ENCODE results near the gene CHD6. TPM values are rescaled to one million over a fixed set of nuclear protein-coding genes. Genes with fewer than 3 reads are reported as not detected.

Gene CHD6
- total RNA-seq, 1 experiment from 2014 or later, result 26.6 TPM

GRCh38 chr20:41524980-41525613 is 93.1 kb downstream of the CHD6 start:
- Histone ChIP-seq H3K4me3 (replicated peaks in 1 of 2; ENCODE audit: low read depth in 1 of 2, low read length in 2 of 2) (no peak overlapping the region), H4K20me1 (ENCODE audit: insufficient read depth) (no peaks in the 10 kb centered on the region), H3K79me2 (ENCODE audit: insufficient read depth, low read length) (no peaks in the 10 kb centered on the region), H3K9me2 (ENCODE audit: insufficient read depth) (no peaks in the 10 kb centered on the region), H3K4me2 (ENCODE audit: low read length) (no peak overlapping the region), H2AFZ (ENCODE audit: low read depth, low read length, poor library complexity, severe bottlenecking) (no peak overlapping the region), H3K4me1 (ENCODE audit: control insufficient read depth in 1 of 2, insufficient read depth in 2 of 2, low read length in 2 of 2) (0 out of 4 replicates have a peak, but pooled peaks cover 0 to 2% of the 10 kb centered on the region in 2 experiments), H3K27ac (ENCODE audit: low read depth, low read length) (no peak overlapping the region), H3K36me3 (ENCODE audit: control insufficient read depth in 1 of 2, insufficient read depth in 2 of 2, low read length in 2 of 2) (no peaks in the 10 kb centered on the region), H3K9ac (ENCODE audit: low read length) (no peak overlapping the region), H3K9me3 (ENCODE audit: control insufficient read depth in 1 of 2, insufficient read depth in 1 of 2, low read depth in 1 of 2, low read length in 2 of 2) (no peaks in the 10 kb centered on the region), H3K27me3 (ENCODE audit: insufficient read depth, low read length) (no peaks in the 10 kb centered on the region)
- ChIA-PET POLR2A (no interaction called here), CTCF (no interaction called here), RAD21 (ENCODE audit: low non-redundant PET in 1 of 2, low total read pairs in 2 of 2, uncharacterized antibody in 2 of 2, unreplicated experiment in 2 of 2) (no interaction called here)
- no peak for DNase-seq (ENCODE audit: low read depth, low spot score)
- TF ChIP-seq YY1 (IDR thresholded peaks at IDR 0.05; ENCODE audit: extremely low read depth, insufficient replicate concordance, low read depth, low read length) (no peak), CEBPB (IDR thresholded peaks at IDR 0.05; ENCODE audit: low read depth) (no peak), SRF (IDR thresholded peaks at IDR 0.05; ENCODE audit: low read depth) (no peak), JUND (IDR thresholded peaks at IDR 0.05) (no peak), SP1 (IDR thresholded peaks at IDR 0.05; ENCODE audit: low read depth) (no peak), SIN3A (IDR thresholded peaks at IDR 0.05; ENCODE audit: low read depth) (no peak), MAX (IDR thresholded peaks at IDR 0.05) (no peak), CBX3 (IDR thresholded peaks at IDR 0.05; ENCODE audit: low read depth) (no peak), EZH2phosphoT487 (IDR thresholded peaks at IDR 0.05; ENCODE audit: borderline replicate concordance) (no peak), ELF1 (IDR thresholded peaks at IDR 0.05; ENCODE audit: borderline replicate concordance, low read depth) (no peak), POLR2AphosphoS5 (IDR thresholded peaks at IDR 0.05; ENCODE audit: low read depth, low read length) (no peak), CTCF (IDR thresholded peaks at IDR 0.05 in 2 of 3, conservative IDR thresholded peaks at IDR 0.05 in 1 of 3; ENCODE audit: borderline replicate concordance in 1 of 3, insufficient read depth in 1 of 3, low read depth in 2 of 3, low read length in 2 of 3) (no peak), TCF7L2 (IDR thresholded peaks at IDR 0.05; ENCODE audit: borderline replicate concordance, extremely low read depth, insufficient read depth, insufficient read length) (no peak), POLR2A (IDR thresholded peaks at IDR 0.05; ENCODE audit: borderline replicate concordance, extremely low read depth, insufficient read depth, insufficient read length) (no peak), ZFX (IDR thresholded peaks at IDR 0.05) (no peak), FOSL1 (IDR thresholded peaks at IDR 0.05; ENCODE audit: low read depth) (no peak), RAD21 (IDR thresholded peaks at IDR 0.05; ENCODE audit: low read depth) (no peak), EGR1 (IDR thresholded peaks at IDR 0.05; ENCODE audit: low read depth) (no peak), EZH2 (IDR thresholded peaks at IDR 0.05) (no peak)
- TF ChIP-seq, protein P1, sequence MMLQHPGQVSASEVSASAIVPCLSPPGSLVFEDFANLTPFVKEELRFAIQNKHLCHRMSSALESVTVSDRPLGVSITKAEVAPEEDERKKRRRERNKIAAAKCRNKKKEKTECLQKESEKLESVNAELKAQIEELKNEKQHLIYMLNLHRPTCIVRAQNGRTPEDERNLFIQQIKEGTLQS (IDR thresholded peaks at IDR 0.05), result no peak
- ATAC-seq, result no peak
- intact Hi-C loops (cut with micrococcal nuclease), result loop anchor here (5.0 kb wide), 1 partner anchor 47 kb away; no protein-coding TSS in a partner anchor
- BruUV-seq (replicated peaks), result no TSS peak

All from HCT116 (cell line).